NCI-H82 (cell line): ENCODE results near the gene TPSB2.
A peak's percentile ranks its signal among the peaks of the same experiment; 100 is the strongest.
"Not testable (repeated sequence)": the region's sequence is repeated elsewhere in the genome, so short reads cannot be mapped to it uniquely, and the experiment has no call there.

Experiments used
- DNase-seq: peaks from one replicate; lab custom pipeline; 2025; lab: John Stamatoyannopoulos, UW

Gene TPSB2

GRCh38 chr16:1230084-1230470 lies at the start of gene TPSB2:
Gene TPSB2, minus strand, starts transcription at chr16:1230184. Its CDS starts 233 bp downstream, at chr16:1229951.
- DNase-seq = not testable (repeated sequence)

- no peak for DNase-seq
These were observed 49.3 kb upstream of the TPSB2 start for GRCh38 chr16:1279081-1279944.

- no peak for DNase-seq
These were observed 48.5 kb upstream of the TPSB2 start for GRCh38 chr16:1278477-1278876.

DNA sequence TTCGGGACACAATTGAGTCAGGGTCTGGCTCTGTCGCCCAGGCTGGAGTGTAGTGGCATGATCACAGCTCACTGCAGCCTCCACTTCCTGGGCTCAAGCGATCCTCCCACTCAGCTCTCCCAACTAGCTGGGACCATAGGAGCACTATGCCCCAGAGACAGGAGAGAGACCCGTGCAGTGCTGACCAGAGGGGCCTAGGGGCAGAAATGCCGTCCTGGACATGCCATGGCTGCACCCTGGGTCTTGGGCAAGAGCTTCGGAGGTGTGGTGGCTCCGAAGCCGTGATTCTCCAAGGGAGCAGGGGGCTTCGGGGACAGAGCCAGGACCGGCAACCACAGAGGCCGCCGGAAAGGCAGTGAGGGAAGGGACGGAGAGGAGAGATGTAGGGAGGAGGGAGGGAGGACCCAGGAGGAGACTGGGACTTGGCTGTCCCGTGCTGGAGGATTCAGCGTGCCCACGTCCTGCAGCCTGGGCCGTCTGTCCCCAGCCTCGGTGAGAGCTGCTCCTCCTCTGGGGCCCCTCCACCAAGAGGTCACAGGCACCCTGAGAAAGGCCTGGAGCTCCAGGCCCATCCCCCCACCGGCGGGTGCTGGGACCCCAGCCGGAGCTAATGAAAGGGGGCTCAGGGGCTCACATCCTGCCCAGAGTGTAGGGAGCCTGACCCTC lies 47.8 kb upstream of the TPSB2 start:
- DNase-seq = no peak

DNA sequence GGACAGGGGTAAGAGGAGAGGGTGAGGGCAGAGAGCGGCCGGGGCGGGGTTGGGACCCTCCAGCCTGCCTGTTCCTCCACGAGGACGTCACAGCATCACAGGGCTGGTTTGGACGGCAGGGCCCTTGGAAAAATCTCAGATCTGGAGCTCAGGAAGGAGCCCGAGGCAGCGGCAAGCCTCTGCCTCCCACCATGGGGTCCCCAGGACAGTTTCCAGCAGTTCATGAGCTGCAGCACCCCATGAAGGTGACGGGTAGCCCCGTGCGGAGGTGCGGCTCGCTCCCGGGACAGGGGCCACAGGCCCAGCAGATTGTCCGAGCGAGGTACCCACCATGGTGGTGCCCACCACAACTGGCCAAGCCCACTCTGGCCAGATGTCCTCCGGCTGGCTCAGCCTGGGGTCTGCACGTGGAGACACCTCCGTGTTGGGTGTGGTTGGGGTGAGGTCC lies 47.2 kb upstream of the TPSB2 start:
- no peak for DNase-seq

- no peak for DNase-seq
These were observed 46.5 kb upstream of the TPSB2 start for GRCh38 chr16:1276580-1276878.

DNA sequence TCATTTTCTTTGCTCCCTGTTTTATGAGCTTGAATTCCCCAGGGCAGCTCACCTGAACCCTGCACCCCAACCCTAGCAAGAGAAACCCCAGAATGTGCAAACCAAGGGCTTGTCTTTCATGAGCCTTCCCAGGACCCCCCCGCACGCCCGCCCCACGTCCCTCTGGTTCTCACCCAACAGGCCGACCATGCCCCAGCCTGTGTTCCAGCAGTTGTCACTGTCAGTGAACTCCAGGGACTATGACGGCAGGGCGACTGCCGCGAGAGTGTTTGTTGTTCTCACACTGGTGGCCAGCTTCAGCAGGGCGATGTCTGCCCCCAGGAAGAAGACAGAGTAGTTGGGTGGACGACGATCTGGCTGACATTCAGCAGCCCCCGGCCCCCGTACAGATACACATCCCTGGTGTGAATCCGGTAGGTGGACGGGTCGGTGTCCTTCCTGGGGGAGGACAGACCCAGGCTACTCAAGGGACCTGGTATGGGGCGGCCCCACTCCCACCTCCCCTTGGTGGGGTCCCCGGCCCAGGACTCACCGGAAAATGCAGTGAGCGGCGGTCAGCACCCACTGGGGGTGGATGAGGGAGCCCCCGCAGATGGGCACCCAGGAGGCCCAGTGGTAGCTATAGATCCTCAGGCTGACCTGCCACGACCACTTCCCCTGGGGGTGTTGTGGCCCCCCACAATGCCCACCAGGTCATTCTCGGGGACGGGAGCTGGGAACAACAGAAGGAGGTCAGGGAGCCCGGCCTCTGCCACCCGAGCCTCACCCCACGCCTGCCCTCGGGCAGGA lies 46.0 kb upstream of the TPSB2 start:
- DNase-seq = no peak

DNA sequence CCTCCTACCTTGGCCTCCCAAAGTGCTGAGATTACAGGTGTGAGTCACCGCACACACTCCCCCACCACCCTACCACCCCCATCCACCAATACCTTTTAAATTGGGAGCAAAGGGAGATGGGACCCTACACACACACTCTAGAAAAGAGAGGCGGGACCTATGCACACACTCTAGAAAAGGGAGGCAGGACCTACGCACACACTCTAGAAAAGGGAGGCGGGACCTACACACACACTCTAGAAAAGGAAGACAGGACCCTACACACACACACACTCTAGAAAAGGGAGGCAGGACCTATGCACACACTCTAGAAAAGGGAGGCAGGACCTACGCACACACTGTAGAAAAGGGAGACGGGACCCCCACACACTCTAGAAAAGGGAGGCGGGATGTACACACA lies 44.8 kb upstream of the TPSB2 start:
- DNase-seq = no peak

DNA sequence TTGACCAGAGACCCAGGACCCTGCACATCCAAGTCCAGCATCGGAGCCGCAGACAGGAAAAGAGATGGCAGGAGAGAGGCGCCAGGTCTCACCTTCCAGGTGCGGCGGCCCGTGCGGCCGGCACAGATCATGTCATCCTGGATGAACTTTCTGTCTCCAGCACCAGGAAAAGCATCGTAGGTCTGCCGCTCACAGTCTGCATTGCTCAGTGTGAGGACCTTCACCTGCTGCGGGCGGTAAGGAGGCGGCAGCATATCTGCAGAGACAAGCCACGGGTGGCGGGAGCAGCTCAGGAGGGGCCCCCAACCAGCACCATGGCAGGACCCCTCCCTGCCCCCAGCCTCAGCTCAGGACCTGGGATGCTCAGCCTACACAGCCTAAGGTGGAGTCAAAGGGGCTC lies 43.8 kb upstream of the TPSB2 start:
- DNase-seq = no peak

DNA sequence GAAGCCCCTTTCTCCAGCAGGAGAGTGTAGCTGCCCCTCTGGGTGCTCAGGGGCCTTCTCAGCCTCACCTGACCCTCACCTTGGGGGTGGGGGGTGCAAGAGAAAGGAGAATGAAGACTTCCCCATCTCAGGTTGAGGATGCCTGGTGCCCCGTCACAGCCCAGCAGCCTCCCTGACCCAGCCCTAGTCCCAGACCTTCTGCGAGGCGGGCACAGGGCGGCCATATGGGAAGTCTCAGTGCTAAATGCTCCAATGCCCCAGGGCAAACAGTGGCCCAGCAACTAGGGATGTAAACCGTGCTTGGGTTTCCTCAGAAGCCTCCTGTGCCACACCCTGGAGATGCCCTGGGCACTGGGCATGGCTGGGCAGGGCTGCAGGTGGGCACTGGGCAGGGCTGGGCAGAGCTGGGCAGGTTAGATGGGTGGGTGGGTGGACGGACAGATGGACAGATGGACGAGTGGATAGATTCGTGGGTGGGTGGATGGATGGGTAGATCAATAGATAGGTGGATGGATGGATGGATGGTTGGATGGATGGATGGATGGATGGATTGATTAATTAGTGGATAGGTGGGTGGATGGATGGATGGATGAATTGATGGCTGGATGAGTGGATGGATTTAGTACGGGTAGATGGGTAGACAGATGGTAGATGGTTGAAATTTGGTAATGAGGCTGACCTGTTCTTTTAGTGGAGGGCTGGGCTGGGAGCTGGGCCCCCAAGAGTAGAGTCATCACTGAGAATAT lies 42.6 kb upstream of the TPSB2 start:
- no peak for DNase-seq

DNA sequence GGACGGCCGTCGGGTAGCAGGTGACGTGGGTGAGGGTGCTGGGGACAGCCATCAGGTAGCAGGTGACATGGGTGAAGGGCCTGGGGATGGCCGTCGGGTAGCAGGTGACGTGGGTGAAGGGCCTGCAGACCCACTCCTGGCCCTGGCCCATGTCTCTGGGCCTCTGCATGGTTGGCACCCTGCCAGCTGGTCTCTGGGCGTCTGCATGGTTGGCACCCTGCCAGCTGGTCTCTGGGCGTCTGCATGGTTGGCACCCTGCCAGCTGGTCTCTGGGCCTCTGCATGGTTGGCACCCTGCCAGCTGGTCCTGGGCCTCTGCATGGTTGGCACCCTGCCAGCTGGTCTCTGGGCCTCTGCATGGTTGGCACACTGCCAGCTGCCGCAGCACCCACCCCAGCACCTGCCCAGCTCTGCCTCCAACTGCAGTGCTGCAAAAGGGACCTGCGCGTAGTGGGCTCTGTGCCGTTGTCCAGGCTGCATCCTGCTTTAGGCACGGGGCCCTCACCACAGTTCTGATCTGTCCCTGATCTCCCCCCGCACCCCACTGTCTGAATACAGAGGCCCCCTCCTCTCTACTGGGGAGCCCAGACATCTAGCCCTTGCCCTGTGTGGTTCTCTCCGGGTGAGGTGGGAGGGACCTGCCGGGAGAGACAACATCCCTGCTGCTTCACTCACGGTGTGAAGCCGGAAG lies 41.9 kb upstream of the TPSB2 start:
- DNase-seq = peak; percentile 77

- DNase-seq = no peak
These were observed 41.4 kb upstream of the TPSB2 start for GRCh38 chr16:1271380-1271723.

- DNase-seq = not testable (repeated sequence)
These were observed 39.4 kb upstream of the TPSB2 start for GRCh38 chr16:1269418-1269817.

GRCh38 chr16:1265826-1266225 lies 35.8 kb upstream of the TPSB2 start:
- no peak for DNase-seq

DNA sequence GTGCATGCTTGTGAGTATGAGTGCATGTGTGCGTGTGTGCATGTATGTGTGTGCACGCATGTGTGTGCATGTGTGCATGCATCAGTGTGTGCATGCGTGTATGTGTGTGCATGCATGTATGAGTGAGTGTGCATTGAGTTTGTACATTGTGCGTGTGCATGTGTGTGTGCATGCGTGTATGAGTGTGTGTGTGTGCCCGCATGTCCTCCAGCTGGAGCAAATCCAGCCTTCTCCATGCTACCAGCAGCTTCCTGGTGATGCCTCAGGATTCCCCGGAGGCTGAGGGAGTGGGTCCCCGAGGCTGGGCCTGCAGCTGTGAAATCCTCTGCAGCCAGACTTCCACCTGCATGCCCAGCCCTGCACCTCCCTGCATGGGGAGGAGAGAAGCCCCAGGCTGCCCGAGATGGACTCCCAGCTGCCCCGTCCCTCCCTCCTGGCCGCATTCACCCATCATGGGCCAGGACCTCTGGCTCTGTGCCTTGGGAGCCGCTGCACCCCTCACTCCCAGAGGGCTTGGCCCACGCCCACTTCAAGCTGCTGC lies 35.2 kb upstream of the TPSB2 start:
- DNase-seq = no peak

GRCh38 chr16:1264345-1265089 lies 34.5 kb upstream of the TPSB2 start:
- no peak for DNase-seq

DNA sequence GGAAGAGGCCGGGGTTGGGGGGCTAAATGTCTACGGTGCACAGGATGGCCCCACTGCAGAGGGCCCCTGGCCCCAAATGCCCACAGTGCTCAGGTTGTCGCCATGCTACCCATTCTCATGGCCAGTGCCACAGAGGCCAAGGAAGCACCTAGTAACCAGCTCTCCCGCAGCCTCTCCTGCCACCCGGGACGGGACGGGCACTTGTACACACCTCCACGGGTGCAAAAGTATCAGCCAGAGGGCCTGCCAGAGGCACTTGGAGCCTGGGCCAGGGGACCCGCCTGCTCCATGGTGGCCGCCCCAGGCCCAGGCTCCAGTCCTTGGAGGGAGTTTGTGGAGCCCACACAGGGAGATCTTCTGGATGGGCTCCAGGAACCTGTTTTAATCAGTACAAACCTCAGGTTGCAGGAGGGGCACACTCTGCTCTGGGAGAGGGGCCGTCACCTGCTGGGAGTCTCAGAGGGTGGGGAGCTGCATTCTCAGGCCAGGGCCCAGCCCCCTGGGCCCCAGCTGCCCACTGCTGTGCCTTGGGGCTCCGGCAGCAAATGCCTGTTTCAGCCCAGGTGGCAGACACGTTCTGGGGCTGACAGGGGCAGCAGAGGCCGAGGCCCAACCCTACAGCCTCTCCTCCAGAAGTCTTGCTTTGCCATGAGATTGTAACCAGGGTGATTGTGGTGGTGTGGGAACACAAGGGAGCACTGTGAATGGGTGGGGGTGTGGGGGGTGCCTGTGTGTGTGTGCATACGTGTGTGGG lies 33.8 kb upstream of the TPSB2 start:
- no peak for DNase-seq

DNA sequence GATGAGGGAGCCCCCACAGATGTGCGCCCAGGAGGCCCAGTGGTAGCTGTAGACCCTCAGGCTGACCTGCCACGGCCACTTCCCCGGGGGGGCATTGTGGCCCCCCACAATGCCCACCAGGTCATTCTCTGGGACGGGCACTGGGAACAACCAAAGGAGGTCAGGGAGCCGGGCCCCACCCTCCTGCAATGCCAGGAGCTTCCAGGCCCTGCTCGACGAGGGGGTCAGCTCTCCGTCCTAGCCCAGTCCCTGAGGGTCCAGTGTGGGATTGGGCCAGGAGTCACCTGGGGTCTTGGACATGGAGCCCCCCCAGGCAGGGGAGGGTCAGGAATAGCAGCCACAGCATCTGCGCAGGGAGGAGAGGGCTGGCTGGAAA lies 32.9 kb upstream of the TPSB2 start:
- no peak for DNase-seq

- DNase-seq = no peak
These were observed 32.3 kb upstream of the TPSB2 start for GRCh38 chr16:1262210-1262845.
